ENCODE results near the gene COLEC12.

DNA sequence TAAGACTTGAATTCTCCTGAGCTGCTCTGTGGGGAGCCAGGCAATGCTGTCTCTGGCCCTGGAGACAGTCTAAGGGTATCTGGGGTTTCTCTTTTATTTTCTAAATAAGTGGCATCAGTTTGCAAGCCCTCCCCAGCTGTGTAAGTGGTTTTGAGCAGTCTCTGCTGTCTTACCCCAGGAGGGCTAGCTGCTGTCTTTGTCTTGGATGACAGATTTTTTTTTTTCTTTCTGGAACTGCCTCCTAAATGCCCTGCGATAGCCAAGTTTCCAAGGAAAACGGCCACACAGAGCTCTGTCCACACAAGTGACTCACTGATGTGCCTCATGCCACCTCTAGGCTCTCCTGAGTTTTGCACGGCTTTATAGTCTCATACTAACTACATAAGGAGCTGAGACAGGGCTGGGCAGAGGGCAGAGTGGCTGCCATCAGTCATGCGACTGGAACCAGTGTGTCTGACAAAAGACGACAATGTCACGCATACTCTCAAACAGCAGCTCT, 195.4 kb downstream of the COLEC12 start:
- TF ChIP-seq POLR2A (IDR thresholded peaks at IDR 0.05) = no peak
- TF ChIP-seq, protein P1, sequence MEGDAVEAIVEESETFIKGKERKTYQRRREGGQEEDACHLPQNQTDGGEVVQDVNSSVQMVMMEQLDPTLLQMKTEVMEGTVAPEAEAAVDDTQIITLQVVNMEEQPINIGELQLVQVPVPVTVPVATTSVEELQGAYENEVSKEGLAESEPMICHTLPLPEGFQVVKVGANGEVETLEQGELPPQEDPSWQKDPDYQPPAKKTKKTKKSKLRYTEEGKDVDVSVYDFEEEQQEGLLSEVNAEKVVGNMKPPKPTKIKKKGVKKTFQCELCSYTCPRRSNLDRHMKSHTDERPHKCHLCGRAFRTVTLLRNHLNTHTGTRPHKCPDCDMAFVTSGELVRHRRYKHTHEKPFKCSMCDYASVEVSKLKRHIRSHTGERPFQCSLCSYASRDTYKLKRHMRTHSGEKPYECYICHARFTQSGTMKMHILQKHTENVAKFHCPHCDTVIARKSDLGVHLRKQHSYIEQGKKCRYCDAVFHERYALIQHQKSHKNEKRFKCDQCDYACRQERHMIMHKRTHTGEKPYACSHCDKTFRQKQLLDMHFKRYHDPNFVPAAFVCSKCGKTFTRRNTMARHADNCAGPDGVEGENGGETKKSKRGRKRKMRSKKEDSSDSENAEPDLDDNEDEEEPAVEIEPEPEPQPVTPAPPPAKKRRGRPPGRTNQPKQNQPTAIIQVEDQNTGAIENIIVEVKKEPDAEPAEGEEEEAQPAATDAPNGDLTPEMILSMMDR (IDR thresholded peaks at IDR 0.05) = no peak
